Uterus (tissue), 4 donors: Measurements from ENCODE around the gene P2RX4. TPM values are rescaled to one million over a fixed set of nuclear protein-coding genes. Genes with fewer than 3 reads are reported as not detected.

Experiments
- DNase-seq, 2 donors: peaks; one replicate each; pipeline ENCODE4 v3.0.0-alpha.2; 2019 to 2020
- H3K27ac ChIP-seq, 2 donors: fragments of 200-600 bp; sonication (generic); 1 replicate in 1 of 2; 2 replicates in 1 of 2; pipeline ENCODE4 v1.5.1; 2016 to 2018
- H3K27me3 ChIP-seq, 2 donors: fragments of 200-600 bp; sonication (generic); one replicate each; pipeline ENCODE4 v1.5.1; 2018 to 2019; ENCODE audit warnings: control low read depth in 1 of 2
- H3K36me3 ChIP-seq, 2 donors: fragments of 200-600 bp; sonication (generic); one replicate each; pipeline ENCODE4 v1.5.1; 2019; ENCODE audit warnings: control low read depth in 1 of 2
- H3K4me1 ChIP-seq, 2 donors: fragments of 200-600 bp; sonication (generic); one replicate each; pipeline ENCODE4 v1.5.1; 2018 to 2019; ENCODE audit warnings: control low read depth in 1 of 2
- H3K4me3 ChIP-seq, 2 donors: fragments of 200-600 bp; sonication (generic); 1 replicate in 1 of 2; 2 replicates in 1 of 2; pipeline ENCODE4 v1.5.1; 2018 to 2019; ENCODE audit warnings: mild to moderate bottlenecking in 1 of 2
- H3K9me3 ChIP-seq, 2 donors: fragments of 200-600 bp; sonication (generic); one replicate each; pipeline ENCODE4 v1.5.1; 2019; ENCODE audit warnings: control low read depth in 1 of 2
- CTCF ChIP-seq, 4 experiments: fragments of 200-600 bp in 2 of 4; fragments of 450-650 bp in 2 of 4; sonication (generic) in 2 of 4; IDR thresholded peaks; one replicate each; pipeline ENCODE4 v1.5.1; 2016 to 2019; ENCODE audit warnings: antibody characterized with exemption in 4 of 4, mild to moderate bottlenecking in 2 of 4, moderate library complexity in 1 of 4
- POLR2A ChIP-seq, 2 donors: fragments of 450-650 bp; IDR thresholded peaks; one replicate each; pipeline ENCODE4 v1.6.1; 2016; ENCODE audit warnings: antibody characterized with exemption in 2 of 2, mild to moderate bottlenecking in 1 of 2, moderate library complexity in 1 of 2
- intact Hi-C: fragments of 100-400 bp; cut with DNase I; formaldehyde crosslinking; loops from one replicate; pipeline ENCODE4 v1.15.1; 2023; ENCODE audit warnings: low total_unique reads
- total RNA-seq, 4 donors: library from RNA; depleted of rRNA in 3 of 4; stranded (reverse); fragments of >200 nt in 3 of 4; gene quantifications; one replicate each; pipeline versions ENCODE4 v1.1.0 to v1.2.4, GENCODE V29; 2014 to 2023
- donor health status: DM: yes; HTN: yes; CAD: no.

P2RX4 gene
- total RNA-seq, 4 donors from 2014 or later = 10.9 to 217 (median 36.1) TPM

GRCh38 chr12:121259074-121259473, 49.1 kb downstream of the P2RX4 start:
- Histone ChIP-seq H3K36me3 (no peaks in the 10 kb centered on the region), H3K4me1 (no peaks in the 10 kb centered on the region), H3K9me3 (no peaks in the 10 kb centered on the region), H3K4me3 (no peak overlapping the region), H3K27ac (no peak overlapping the region), H3K27me3 (no peaks in the 10 kb centered on the region)
- TF ChIP-seq CTCF (IDR thresholded peaks at IDR 0.05) = no peak
- no peak for TF ChIP-seq POLR2A (IDR thresholded peaks at IDR 0.05)
- no peak for DNase-seq
- intact Hi-C loops = no loop called here

- Histone ChIP-seq H3K27me3 (no peaks in the 10 kb centered on the region), H3K36me3 (no peaks in the 10 kb centered on the region), H3K4me3 (no peak overlapping the region), H3K9me3 (no peaks in the 10 kb centered on the region), H3K27ac (no peak overlapping the region), H3K4me1 (no peaks in the 10 kb centered on the region)
- DNase-seq = no peak
- intact Hi-C loops = no loop called here
- TF ChIP-seq CTCF (IDR thresholded peaks at IDR 0.05) = no peak
- TF ChIP-seq POLR2A (IDR thresholded peaks at IDR 0.05) = no peak
Observed at GRCh38 chr12:121260091-121260490, 50.2 kb downstream of the P2RX4 start.

GRCh38 chr12:121261398-121261797, 51.5 kb downstream of the P2RX4 start:
- no peaks in the 10 kb centered on the region for H3K9me3 ChIP-seq
- DNase-seq = no peak
- H3K4me3 ChIP-seq = no peak overlapping the region
- H3K36me3 ChIP-seq = no peaks in the 10 kb centered on the region
- intact Hi-C loops = no loop called here
- TF ChIP-seq CTCF (IDR thresholded peaks at IDR 0.05) = no peak
- no peak for TF ChIP-seq POLR2A (IDR thresholded peaks at IDR 0.05)
- no peaks in the 10 kb centered on the region for H3K4me1 ChIP-seq
- no peak overlapping the region for H3K27ac ChIP-seq
- H3K27me3 ChIP-seq = no peaks in the 10 kb centered on the region

GRCh38 chr12:121263206-121263935, 53.4 kb downstream of the P2RX4 start:
- no peak for DNase-seq
- Histone ChIP-seq H3K9me3 (no peaks in the 10 kb centered on the region), H3K36me3 (no peaks in the 10 kb centered on the region), H3K27ac (no peak overlapping the region), H3K4me1 (no peaks in the 10 kb centered on the region), H3K27me3 (no peaks in the 10 kb centered on the region), H3K4me3 (no peak overlapping the region)
- intact Hi-C loops = no loop called here
- no peak for TF ChIP-seq POLR2A (IDR thresholded peaks at IDR 0.05)
- no peak for TF ChIP-seq CTCF (IDR thresholded peaks at IDR 0.05)

- Histone ChIP-seq H3K27ac (no peak overlapping the region), H3K4me3 (no peak overlapping the region), H3K4me1 (no peaks in the 10 kb centered on the region), H3K36me3 (no peaks in the 10 kb centered on the region), H3K9me3 (no peaks in the 10 kb centered on the region), H3K27me3 (no peaks in the 10 kb centered on the region)
- DNase-seq = no peak
- no peak for TF ChIP-seq POLR2A (IDR thresholded peaks at IDR 0.05)
- TF ChIP-seq CTCF (IDR thresholded peaks at IDR 0.05) = no peak
- intact Hi-C loops = no loop called here
Observed at GRCh38 chr12:121264135-121264534, 54.2 kb downstream of the P2RX4 start.
